Prostate gland (tissue), 2 donors: Measurements from ENCODE around the gene UBASH3B.

Experiments used
- POLR2A ChIP-seq: fragments of 450-650 bp; IDR thresholded peaks from one replicate; pipeline ENCODE4 v1.6.1; 2016; ENCODE audit warnings: antibody characterized with exemption, mild to moderate bottlenecking
- TF ChIP-seq, protein P1 (sequence below), 4 experiments: fragments of 200-600 bp in 2 of 4; fragments of 450-650 bp in 2 of 4; sonication (generic) in 2 of 4; IDR thresholded peaks; 1 replicate in 3 of 4; 2 replicates in 1 of 4; pipeline ENCODE4 v1.5.1; 2016 to 2019; ENCODE audit warnings: antibody characterized with exemption in 4 of 4, mild to moderate bottlenecking in 2 of 4, moderate library complexity in 2 of 4

GRCh38 chr11:122803716-122804115 lies 148.2 kb downstream of the UBASH3B start:
- TF ChIP-seq, protein P1, sequence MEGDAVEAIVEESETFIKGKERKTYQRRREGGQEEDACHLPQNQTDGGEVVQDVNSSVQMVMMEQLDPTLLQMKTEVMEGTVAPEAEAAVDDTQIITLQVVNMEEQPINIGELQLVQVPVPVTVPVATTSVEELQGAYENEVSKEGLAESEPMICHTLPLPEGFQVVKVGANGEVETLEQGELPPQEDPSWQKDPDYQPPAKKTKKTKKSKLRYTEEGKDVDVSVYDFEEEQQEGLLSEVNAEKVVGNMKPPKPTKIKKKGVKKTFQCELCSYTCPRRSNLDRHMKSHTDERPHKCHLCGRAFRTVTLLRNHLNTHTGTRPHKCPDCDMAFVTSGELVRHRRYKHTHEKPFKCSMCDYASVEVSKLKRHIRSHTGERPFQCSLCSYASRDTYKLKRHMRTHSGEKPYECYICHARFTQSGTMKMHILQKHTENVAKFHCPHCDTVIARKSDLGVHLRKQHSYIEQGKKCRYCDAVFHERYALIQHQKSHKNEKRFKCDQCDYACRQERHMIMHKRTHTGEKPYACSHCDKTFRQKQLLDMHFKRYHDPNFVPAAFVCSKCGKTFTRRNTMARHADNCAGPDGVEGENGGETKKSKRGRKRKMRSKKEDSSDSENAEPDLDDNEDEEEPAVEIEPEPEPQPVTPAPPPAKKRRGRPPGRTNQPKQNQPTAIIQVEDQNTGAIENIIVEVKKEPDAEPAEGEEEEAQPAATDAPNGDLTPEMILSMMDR (IDR thresholded peaks at IDR 0.05), result no peak
- TF ChIP-seq POLR2A, result no peak
